GM18909 (cell line): ENCODE results near the gene CLDN22.

Experiments used
- ATAC-seq: cut with Tn5 transposase; IDR thresholded peaks from one replicate; pipeline ENCODE4 v1.9.1; 2021; ENCODE audit warnings: mild to moderate bottlenecking; ENCODE audit not compliant: unreplicated experiment, poor library complexity

The CLDN22 gene

GRCh38 chr4:183287309-183287659 is 32.8 kb downstream of the CLDN22 start:
- peak; percentile 83 for ATAC-seq

- ATAC-seq, result peak; percentile 34
These were observed 33.3 kb downstream of the CLDN22 start for GRCh38 chr4:183286590-183287308.

DNA sequence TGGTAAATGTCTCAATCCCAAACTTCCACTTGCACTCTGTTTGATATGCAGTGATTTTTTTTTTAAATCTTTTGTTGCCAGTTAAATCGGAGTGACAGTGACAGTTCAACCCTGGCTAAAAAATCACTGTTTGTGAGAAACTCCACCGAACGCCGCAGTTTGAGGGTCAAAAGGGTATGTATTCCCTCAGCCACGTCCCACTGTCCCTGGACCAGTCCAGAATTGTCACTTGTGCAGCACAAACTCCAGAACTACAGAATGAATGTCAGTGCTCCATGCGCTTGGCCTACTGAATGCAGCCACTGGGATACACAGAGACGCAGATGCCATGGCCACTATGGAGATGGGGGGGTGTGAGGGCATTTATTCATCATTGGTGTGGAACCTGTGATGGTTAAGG is 34.2 kb downstream of the CLDN22 start:
- no peak for ATAC-seq

DNA sequence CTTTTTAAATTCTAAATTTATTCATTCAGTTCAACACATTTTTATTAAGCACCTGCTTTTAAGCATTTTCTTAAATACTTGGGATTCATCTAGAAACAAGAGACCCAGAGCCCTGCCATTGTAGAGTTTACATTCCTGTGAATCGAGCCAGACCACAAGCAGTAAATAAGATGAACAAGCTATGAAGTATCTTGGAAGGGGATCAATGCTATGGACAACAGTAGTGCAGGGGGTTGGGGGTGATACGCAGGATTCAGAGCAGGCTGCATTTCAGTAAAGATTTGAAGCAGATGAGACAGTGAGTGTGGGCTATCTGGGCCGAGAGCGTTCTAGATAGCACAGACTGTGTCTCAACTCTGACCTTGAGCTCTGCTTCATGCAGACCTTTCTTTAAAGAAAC is 35.1 kb downstream of the CLDN22 start:
- no peak for ATAC-seq

DNA sequence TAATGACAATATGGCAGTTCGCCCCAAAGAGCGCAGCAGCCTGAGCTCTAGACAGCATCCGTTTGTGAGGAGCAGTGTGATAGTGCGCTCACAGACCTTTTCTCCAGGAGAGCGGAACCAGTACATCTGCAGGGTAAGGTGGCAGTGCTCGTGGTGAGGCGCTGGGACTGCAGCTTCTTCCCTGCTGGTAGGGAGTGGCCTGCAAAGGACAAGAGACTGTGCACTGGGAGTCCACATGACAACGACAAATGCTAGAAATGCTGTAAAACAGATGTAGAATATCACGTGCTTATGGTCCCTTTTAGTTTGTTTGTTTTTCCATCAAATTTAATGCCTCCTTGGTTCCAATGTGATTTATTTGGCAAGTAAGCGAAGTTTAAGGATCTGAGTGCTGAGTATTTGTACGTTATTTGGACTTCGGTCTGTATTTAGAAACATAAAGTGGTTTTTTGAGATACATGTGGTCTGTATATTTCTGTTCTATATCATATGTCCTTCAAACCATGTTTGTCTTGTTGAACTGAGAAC is 35.8 kb downstream of the CLDN22 start:
- no peak for ATAC-seq

GRCh38 chr4:183276106-183276505 is 44.0 kb downstream of the CLDN22 start:
- ATAC-seq, result no peak

DNA sequence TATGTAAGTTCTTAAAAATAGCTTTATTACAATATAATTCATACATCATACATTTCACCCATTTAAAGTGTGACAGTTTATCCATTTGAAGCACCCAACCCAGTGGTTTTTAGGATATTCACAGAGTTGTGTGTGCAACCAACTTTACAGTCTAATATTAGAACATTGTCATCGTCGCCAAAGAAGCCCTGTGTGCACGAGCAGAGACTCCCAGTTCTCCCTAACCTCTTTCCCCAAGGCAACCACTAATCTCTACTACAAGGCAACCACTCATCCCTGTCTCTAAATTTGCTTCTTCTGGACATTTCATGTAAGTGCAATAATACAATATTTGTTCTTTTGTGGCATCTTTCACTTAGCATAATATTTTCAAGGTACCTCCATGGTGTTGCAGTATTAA is 47.7 kb downstream of the CLDN22 start:
- no peak for ATAC-seq

DNA sequence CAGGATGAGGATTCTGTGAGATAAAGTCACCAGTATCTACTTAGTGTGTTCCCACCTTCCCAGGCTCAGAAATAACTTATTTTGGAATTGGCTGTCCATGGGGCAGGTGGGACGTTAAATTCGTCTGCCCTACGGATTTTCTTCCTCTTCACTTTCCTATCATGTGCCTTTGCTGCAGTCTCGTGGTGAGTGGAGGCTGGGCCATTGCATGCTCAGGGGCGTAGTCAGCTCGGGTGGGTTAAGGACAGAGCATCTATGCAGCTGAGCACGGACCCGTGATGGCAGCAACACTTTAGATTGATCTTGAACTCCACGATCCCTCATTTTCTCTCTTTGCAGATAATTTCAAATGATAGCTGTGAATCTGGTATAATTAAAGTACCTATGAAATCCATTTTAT is 51.5 kb downstream of the CLDN22 start:
- no peak for ATAC-seq
